ENCODE data around the gene SPRR5.

Gene SPRR5

GRCh38 chr1:152997901-152998300, 50.9 kb downstream of the SPRR5 start:
- no peak overlapping the region for H3K9ac ChIP-seq (ENCODE audit: insufficient read length, low read depth)
- H3K4me1 ChIP-seq (ENCODE audit: insufficient read depth, insufficient read length), result peaks cover 5% of the 10 kb centered on the region
- peaks cover 9% of the 10 kb centered on the region; the same call in 1 of the 2 replicates for H3K9me3 ChIP-seq (ENCODE audit: insufficient read depth, low read length)
- DNase-seq (ENCODE audit: low read depth, low spot score), result no peak
- H3K4me3 ChIP-seq (ENCODE audit: insufficient read length, low read depth), result no peak overlapping the region
- TF ChIP-seq YY1 (IDR thresholded peaks at IDR 0.05; ENCODE audit: insufficient read depth, insufficient read length), result no peak
- no peak for TF ChIP-seq ZNF274 (IDR thresholded peaks at IDR 0.05; ENCODE audit: low read depth, low read length)
- TF ChIP-seq SUZ12 (IDR thresholded peaks at IDR 0.05; ENCODE audit: extremely low read depth, insufficient read depth, insufficient read length), result no peak
- H3K27me3 ChIP-seq (ENCODE audit: insufficient read depth, insufficient read length), result no peaks in the 10 kb centered on the region
- no peaks in the 10 kb centered on the region for H3K36me3 ChIP-seq (ENCODE audit: insufficient read depth, insufficient read length, low read length)

- no peaks in the 10 kb centered on the region for H3K27me3 ChIP-seq (ENCODE audit: insufficient read depth, insufficient read length)
- H3K4me1 ChIP-seq (ENCODE audit: insufficient read depth, insufficient read length), result peaks cover 5% of the 10 kb centered on the region
- no peak for DNase-seq (ENCODE audit: low read depth, low spot score)
- peaks cover 9% of the 10 kb centered on the region; the same call in 1 of the 2 replicates for H3K9me3 ChIP-seq (ENCODE audit: insufficient read depth, low read length)
- H3K9ac ChIP-seq (ENCODE audit: insufficient read length, low read depth), result no peak overlapping the region
- TF ChIP-seq ZNF274 (IDR thresholded peaks at IDR 0.05; ENCODE audit: low read depth, low read length), result no peak
- no peak for TF ChIP-seq SUZ12 (IDR thresholded peaks at IDR 0.05; ENCODE audit: extremely low read depth, insufficient read depth, insufficient read length)
- TF ChIP-seq YY1 (IDR thresholded peaks at IDR 0.05; ENCODE audit: insufficient read depth, insufficient read length), result no peak
- H3K36me3 ChIP-seq (ENCODE audit: insufficient read depth, insufficient read length, low read length), result no peaks in the 10 kb centered on the region
- H3K4me3 ChIP-seq (ENCODE audit: insufficient read length, low read depth), result no peak overlapping the region
Measured at GRCh38 chr1:152998476-152998875, 51.5 kb downstream of the SPRR5 start.
